NCI-H82 treated with DMSO at 0.1 percent for 48 hours (cell line): Measurements from ENCODE around the gene ABCA1.

Experiments
- DNase-seq: peaks from one replicate; lab custom pipeline; 2025; ENCODE audit not compliant: unreplicated experiment; lab: John Stamatoyannopoulos, UW

The ABCA1 gene

DNA sequence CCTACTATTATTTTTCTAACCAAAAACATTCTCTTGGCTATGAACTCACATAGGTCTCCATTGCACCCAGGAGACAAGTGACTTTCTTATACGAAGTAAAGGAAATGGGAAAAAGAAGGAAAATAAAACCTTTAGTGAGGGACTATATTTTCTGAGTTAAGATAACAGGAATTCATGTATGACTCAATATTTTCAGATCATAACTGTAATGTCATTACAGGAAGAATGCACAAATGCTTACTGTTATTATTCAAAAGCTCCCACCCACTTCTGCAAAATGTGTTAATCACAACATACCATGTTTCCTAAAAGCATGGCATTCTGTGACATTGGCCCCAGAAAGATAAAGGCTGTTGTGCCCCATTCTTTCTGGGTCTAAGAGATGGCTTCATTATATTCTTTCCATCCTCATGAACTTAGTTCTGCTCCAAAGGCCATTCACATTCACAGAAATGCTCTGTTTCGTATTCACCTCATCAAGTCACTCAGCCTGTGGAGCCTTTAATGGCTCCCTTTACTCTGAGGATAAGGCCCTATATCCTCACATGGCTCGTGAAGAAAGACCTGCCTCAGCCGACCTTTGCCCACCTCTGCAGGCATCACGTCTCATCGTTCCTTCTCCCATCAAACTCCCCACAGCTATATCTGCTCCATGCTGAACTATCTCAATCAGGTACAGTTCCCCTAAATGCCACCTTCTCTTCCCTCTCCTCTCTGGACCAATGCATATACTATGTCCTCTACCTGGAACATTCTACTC is 77.0 kb downstream of the ABCA1 start:
- no peak for DNase-seq

DNA sequence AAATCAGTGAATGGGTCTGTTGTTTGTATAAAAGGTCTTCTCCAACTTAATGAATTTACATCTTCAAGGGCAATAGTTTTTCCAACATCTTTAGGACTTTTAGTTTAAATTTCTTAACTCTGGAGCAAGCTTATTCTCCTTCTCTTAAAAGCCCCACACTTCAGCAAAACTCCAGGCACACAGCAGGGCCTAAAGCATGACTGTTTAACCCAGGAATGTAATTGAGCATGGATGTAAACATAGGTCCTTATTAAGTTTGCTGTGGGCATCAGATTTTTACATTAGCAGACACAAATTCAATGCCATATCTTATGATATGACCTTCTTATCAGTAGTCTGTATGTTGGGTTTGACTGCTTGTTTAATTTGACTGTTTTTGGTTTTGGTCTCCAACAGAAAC is 78.9 kb downstream of the ABCA1 start:
- DNase-seq, result no peak

DNA sequence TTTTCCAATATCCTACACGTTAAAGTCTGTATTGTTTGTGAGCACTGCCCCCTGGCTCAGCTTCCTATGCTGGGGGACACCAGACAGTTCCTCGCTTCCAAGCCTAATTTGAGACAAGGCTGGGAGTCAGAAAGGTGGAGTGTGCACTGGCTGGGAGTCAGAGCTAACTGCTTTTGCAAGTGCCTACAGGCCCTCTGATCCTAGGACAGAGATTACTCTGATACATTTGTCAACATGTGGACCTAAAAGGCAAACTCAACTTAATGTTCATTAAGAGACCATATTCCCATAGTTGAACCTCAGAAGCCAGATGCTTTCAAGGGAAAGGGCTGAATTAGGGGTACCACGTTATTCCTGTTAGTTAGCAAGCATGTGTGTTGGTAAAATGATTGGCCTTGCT is 83.2 kb downstream of the ABCA1 start:
- DNase-seq, result no peak

DNA sequence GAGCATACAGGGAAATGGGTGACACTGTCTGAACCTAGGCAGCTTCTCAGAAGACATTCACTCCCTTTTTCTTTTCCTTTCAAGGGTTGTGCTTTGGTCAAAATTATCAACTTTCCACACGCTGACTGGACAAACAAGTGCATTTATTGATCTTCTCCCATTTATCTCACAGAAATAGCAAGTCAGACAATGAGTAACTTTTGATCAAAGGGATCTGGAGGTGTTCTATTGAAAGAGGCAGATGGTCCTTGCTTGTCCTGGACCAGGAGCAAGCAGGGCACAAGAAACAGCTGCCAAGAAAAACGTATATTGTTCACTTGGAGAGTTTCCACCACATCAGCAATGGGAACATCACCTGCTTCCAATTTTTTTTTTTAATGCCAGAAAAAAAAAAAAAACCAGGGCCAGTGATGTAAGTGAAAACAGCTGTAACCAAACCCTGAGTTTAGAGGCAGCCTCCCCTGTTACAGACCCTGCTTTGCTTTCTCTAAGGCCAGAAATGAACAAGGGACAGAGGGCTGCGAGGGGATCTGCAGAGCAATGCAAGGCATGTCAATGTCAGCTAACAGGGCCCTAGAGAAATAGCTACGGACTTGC is 84.2 kb downstream of the ABCA1 start:
- no peak for DNase-seq

DNA sequence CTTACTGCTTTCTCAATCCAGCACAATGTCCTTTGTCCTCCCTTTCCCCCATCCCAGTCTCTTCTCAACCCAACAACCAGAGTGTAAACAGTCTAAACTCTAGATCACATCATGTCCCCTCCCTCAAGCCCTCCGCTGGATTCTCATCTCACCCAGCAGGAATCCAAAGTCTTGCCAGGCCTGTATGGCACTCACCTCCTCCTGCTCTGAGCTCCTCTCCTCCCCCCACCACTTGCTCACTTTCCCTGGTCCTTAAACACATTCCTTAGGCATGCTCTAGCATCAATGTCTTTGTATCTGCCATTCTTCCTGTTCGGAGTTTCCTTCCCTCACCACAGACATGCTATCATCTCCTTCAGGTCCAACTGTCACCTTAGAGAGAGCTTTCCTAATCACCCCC is 85.3 kb downstream of the ABCA1 start:
- DNase-seq, result no peak

DNA sequence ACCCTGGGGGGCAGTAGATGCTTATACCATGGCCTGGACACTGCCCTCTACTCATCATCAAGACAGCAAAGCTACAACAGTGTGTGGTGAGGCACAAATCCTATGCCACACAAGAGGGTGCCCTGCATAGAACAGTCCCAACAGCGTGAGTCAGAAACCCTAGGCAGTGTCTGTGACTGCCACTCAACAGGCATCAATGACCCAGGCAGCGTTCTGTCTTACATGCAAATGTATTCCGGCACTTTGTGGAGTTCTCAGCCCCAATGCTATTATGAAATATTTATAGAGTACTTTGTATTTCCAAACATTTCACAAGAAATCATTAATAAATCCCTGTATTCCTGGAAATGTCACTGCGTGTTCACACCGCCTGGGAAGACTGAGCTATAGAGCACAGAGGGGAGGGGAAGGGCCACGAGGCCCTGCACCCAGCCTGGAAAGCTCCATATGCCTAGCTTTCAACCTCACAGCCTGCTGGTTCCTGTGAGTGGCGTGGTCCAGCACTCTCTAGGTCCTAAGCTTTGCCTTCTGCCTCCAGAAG is 86.3 kb downstream of the ABCA1 start:
- DNase-seq, result no peak

DNA sequence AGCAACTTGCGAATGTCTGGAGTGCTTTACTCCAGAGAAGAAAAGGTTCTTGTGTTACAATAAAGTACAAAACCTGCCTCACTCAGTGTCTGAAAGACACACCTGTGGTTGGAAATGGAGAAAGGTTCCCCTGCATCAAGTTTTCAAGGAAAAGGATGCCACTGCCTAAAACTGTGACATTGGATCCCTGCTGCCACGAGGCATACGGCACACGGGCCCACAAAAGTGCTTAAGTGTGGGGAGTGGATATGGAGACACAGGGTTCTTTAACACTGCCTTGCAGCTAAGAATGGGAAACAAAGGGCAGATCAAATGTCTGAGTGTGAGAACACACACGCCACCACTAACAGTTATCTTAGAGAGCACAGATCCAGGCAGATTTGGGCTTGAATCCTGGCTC is 89.0 kb downstream of the ABCA1 start:
- DNase-seq, result no peak

DNA sequence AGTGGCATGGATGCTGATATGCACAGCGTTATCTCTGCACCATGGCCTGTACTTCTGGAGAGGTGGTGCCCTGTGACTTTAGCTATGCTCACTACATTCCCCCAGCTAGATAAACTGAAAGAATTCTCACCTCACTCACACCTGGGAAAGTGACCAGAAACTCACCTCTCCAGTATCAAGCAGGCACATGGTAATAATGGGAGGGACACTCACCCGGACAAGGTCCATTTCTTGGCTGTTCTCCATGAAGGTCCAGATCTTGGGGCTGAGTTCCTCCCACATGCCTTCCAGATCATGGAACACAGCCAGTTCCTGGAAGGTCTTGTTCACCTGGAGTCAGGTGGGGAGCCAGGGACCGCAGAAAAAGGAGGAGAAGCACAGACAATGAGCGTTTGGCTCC is 91.2 kb downstream of the ABCA1 start:
- no peak for DNase-seq

DNA sequence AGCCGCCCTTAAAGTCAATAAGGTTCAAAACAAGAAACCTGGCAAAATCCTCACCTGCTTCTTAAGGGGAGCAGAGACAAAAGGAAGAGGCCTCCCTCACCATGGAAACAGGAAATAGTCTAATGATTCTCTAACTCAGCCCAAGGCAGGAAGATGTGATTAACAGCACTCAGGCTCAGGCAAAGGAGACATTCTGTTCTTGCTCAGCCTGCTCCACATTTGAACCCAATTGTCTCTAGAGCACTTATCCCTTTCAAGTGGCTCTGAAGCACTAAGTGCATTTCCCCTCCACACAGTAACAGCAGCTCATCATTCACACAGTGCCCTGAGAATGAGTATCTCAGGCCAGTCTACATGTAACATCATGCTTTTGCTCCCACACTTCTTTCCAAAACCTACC is 91.7 kb downstream of the ABCA1 start:
- DNase-seq, result no peak

DNA sequence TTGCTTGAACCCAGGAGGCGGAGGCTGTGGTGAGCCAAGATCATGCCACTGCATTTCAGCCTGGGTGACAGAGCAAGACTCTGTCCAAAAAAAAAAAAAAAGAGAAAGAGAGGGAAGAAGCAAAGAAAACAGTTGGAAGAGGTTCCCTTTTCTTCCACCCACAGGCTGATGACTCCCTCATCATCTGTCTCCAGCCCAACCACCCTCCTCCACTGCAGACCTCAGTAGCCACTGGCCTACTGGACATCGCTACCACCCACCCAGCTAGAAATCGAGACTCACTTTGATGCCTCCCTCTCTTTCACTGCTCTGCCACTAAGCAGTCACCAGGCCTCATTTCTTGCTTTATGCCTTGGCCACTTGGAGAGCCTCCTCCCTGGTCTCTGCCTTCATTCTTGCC is 92.8 kb downstream of the ABCA1 start:
- DNase-seq, result no peak

DNA sequence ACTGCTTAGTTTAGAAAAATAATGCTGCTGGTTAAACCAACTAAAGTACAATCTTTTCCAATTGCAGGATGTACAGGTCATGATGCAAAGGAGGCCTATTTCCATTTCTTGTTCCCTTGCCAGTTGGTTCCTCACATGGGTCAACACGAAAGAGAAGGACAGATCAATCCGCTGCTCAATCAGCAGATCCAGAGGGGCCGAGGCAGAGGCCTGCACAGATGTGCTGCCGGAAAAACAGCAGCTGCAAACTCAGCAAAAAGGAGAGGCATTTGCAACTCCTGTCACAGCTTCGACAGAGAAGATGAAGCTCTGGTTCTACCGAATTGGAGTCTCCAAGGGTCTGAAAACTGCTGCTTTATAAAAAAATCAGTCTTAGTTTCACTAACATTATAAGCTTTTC is 94.3 kb downstream of the ABCA1 start:
- DNase-seq, result no peak

DNA sequence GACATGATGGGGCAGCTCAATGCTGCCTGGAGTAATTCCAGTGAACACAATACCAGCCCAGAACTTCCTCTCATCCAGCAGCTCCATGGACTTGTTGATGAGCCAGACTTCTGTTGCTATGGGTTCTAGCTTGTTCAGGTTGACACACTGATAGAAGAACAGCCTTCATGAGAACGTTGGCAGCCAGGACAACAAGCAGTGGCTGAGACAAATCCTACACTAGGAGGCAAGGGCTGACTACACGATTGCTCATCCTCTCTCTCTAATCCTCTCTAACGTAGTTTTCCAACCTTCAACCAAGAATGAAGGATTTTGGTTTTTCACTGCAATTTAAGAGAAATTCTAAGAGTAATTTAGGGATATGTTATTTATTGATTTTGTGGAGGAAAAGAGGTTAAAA is 96.3 kb downstream of the ABCA1 start:
- DNase-seq, result no peak

DNA sequence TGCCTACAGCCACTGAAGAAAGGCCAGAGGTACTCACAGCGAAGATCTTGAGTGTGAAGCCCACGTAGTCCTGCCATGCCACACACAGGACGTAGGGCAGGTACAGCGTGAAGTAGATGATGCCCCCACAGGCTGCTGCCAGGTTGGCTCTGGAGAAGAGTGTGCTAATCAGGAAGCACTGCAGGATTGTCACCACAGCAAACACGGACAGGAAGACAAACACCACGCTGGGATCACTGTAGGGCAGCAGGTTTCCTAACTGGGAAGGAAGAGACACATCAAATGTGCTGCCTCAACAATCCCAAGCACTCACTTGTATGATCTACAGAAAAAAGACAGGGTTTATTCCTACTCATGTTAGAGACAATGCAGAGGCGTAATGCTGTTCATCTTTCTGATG is 101.0 kb downstream of the ABCA1 start:
- no peak for DNase-seq

DNA sequence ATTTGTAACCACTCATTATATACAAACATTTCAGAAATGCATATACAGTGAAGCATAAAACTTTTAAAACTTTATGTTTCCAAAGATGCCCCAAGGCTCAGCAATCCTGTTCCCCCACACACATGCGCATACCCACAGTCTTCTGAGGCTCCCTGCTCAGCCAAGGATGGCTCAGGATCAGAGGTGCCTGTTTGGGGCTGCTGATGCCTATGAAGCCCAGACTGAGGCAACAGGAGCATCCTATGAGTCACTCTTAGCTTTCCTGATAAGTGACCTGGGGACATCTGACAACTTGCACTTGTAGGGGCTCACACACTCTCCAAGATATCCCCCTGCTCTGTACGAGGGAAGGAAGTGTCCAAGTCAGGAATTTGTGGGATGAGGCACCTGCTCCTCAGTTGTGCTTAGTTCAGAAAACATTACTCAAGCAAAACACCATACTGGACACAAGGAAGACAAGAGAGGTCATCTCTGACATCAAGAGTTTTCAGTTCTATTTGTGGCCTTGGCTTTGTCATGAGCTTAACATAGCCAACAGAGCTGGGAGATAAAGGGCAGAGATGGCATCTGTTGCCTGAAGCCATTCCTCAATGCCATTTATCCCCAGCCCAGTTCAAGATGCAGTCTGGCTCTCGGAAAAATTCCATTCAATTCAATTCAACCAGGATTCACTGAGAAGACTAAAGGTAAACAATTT is 101.7 kb downstream of the ABCA1 start:
- no peak for DNase-seq

DNA sequence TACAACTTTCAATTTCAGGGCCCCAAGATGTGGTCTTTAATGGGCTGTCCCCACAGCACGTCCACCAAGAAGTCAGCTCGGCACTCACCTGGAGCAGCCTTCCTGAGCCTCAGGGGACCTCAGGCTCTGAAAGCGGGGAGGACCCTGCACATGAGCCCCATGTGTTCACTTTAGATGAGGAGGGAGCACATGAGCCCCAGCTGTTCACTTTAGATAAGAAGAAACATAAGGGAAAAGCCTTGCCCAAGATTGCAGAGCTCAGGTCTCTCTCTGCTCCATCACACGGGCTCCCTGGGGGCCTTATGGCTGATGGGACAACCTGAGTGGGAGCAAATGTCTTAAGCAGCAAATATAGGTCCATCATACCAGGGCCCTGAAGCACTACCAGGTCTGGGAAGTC is 107.6 kb downstream of the ABCA1 start:
- no peak for DNase-seq

DNA sequence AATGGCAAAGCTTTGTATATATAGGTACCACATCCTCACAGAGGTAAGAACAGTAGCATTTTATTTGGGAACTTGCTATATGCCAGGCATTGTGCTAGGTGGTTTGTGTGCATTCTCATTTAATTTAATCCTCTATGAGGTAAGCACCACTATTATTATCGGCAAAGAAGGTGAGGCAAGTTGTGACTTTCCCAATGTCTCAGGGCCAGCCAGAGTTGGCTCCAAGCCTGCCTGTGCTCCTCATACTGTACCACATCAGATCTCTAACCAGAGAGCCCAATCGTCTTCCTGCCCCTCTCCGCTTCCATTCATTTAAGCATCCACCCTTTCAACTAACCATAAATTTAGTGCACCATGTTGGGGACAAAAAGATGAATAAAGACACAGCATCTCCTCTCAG is 108.9 kb downstream of the ABCA1 start:
- DNase-seq, result no peak

DNA sequence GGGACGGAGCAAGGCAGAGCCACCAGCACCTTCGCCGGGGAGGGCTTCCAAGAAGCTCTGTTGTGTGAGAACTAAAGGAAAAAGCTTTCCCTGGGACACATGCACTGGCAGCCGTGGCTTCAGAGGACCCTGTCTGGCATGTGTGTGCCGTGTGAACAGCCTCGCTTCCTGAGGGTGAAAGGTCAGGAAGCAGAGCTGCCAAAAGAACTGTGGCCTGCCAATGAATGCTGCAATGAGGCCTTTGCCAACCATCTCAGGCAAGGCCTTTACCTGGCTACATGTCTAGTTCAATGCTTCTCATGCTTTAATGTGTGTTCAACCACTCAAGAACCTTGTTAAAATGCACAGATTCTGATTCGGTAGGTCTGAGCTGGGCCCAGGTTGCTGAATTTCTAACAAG is 110.5 kb downstream of the ABCA1 start:
- DNase-seq, result no peak

DNA sequence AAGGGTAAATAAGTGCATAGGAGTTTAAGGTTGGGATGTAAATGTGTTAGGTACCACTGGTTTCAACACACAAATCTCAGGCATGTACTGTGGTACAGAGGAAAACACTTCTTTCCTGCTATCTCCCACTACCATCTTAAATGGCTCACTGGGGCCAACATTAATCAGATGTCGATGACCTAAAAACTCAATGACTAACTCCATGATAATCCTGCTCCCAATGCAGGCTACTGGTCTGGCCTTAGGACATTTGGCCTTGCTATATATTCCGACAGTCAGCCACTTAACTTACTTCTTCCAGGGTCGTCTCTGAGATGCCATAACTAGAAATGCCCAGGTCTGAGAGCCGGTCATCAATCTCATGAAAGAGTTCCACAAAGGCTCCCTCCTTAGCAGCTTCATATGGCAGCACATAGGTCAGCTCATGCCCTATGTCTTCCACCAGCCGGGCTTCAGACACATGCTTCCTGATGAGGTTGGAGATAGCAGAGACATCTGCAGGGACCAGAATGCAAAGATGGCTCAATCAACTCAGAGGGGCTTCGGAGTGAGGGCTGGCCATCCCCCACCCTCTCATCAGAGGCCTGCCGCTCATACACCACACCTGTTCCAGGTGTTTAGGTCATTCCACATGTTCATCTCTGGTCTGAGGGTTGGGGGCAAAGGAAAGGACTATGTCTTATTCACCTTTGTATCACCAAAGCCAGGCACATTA is 111.9 kb downstream of the ABCA1 start:
- DNase-seq, result no peak

DNA sequence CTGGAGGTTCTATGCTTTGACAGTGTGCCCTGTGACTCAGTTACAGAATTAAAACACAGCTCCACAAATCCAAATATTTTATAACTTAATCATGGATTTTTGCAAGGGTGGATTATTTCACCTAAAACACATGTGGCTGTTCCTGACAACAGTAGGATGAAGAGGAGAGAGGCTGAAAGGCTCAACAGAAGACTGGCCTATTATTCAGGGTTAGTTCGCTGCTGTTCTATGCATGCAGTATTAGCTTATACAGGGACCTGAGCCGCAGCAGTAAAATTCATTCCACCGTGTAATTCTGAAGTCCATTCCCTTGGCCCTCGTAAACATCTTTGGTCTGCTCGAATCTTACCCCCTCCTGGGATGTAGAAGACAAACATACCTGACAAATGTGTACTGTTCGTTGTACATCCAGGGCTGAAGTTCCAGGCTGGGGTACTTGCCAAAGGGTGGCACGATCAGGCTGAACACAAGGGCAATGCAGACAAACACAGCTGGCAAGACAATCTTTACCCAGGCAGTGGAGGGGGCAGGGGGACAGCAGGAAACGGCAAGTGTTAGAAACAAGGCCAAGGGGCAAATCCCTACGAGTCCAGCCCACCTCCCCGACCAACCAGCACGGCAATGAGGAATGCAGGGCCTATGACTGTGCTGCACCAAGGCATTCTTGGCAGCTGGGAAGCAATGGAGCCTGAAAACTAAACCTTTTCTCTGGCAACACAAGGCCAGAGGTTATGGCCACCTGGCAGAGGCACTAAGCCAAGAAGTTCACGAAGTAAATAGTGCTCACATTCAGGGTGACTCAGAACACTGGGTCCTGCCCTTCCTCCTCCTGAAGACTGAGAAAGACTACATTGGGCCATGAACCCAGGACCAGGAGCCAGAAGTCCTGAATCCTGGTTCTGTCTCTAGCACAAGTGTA is 117.3 kb downstream of the ABCA1 start:
- no peak for DNase-seq

DNA sequence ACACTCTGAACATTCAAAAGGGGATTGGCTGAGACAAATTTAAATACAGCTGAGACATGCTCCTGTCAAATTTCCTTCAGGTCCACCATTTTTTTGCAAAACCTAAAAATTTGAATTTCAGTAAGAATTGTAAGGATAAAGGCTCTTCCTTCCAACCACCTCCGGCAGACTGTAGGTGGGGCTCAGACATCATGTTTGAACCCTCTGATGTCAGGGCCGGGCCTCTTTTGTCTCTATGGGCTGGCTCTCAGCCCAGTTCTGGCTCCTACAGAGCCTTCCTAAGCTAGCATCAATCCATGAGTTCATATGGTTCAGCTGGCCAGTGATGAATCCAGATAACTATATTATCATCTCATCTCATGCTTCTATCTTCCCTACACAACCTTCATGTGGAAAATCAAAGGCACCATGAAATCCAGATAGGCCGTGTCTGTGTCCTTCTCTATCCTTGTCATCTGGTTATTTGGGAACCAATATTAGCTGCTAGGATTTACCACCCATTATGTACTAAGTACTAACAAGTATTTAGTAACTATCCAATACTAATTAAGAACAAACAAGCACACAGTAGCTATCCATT is 119.8 kb downstream of the ABCA1 start:
- no peak for DNase-seq
